DMS153 (cell line): ENCODE data around the gene PRM2.

ENCODE experiments used
- DNase-seq: peaks from one replicate; lab custom pipeline; 2025; lab: John Stamatoyannopoulos, UW

PRM2 gene

DNA sequence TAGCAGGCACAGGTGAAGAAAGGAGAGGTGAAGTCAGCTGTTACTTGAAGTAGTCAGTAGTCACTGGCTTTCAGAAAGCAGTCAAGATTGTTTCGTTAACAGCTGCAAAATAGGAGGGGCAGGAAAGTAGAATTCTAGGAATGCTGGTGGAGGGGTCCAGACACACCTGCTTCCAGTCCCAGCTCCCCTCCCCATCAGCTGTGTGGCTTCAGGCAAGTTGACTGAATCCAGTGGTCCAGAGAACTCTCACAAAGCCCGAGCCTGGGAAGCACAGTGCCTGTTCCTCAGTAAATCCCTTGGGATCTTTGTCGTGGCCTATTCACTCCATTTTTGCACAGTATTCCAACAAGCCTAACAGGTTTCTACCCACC is 15.7 kb downstream of the PRM2 start:
- no peak for DNase-seq

DNA sequence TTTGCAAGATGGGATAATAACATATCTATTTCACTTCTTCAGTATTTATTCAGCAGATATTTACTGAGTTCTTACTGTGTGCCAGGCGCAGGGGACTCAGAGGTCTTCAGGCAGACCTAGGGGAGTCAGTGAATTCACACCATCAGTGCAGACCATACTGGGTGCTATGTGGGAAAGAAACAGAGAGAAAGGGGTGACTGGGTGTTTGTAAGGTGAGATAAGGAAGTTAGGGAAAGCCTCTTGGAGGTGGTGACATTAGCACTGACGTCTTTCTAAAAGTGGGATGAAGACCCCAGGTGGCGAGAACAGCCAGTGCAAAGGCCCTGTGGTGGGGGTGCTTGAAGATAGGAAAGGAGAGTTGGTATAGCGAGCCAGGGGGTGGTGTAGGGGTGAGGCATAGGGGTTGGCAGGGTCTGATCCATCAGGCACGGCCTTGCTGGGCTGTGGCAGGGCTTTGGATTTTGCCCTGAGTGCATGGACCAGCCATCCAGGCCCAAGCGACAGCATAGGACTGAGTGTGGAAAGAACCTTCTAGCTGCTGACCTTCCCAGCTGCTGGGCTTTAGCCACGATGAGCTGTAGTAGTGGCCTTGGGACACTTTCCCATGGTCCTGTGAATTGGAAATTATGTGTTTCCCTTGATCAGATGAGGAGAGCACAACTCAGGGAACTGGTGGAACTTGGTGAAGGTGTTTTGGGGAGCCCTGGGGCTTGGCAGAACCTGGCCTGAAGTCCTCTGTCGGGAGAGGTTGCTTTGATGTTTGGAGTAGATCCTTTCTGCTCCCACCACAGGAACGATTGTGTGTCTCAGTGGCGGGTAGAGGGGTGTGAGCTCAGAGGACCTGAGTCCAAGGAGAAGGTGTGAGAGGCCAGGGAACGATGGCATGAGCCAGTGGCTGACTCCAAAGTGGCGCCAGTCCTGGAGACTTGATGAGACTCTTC is 16.4 kb downstream of the PRM2 start:
- DNase-seq = no peak

DNA sequence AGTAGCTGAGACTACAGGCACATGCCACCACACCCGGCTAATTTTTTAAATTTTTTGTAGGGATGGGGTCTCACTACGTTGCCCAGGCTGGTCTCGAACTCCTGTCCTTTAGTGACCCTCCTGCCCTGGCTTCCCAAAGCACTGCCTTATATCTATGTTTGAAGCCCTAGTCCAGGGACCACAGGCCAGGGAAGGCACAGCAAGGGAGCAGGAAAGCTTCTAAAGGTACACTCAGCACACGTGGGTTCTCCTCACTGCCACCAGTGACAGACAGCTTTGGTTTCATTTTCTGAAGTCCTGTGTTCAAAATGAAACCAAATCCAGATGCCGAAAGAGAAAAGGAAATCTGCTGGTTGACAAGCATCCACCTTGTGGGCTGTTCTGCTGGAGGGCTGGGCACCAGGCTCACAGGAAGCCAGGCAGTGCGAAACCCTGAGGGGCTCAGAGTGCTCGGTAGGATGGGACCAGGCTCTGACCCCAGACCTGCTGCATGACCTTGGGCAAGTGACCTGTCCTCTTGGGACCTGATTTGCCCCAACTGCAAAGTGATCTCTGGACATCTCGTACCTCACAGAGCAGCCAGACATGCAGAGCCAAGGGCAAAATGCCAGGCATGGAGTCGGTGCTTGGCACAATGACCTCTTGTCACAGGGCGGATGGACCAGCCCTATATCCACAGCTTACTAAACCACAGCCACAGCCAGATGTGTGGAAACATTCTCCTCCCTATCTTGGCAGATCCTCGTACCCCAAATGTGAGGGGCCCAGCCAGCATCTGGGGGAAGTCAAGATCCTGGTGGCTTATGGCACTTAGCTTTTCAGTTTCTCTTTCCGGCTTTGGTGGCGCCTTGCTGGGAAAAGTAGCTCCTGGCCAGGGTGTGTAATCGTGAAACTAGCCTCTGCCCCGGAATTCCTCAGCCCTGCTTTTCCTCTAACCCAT is 17.5 kb downstream of the PRM2 start:
- DNase-seq = no peak

DNA sequence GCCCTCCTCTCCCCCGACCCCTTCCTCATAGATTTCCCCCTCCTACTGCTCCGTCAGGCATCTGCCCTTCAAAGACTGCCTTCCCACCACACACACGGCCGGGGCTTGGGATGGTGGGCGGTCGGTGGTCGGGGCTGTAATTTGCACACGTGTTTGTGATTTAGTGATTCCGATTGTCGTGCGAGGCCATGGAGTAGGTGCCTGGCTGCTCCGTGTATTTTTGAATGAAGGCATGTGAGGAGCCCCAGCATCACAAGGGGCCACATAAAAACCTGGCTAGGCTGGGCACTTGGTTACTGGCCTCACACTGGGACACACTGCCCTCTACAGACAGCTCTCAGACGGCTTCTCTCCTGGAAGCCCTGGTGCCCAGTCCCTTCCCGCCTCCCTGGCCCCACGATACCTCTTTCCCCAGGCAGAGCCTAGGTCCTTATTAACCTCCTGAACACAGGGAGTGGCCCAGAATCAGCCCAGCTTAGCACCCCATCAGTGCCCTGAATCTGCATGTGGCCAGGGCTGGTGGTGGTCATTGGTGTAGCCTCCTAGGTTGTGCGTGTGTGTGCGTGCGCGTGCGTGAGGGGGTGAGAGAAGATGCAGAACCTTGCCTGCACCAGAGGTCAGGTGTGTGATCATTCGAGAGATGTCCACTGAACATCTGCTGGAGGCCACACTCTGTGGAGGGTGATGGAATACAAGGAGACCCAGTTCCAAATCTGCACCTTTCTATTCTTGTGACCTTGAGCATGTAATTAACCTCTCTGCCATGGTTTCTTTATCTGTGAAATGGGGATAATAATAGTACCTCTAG is 18.9 kb downstream of the PRM2 start:
- DNase-seq = peak; percentile 68

DNA sequence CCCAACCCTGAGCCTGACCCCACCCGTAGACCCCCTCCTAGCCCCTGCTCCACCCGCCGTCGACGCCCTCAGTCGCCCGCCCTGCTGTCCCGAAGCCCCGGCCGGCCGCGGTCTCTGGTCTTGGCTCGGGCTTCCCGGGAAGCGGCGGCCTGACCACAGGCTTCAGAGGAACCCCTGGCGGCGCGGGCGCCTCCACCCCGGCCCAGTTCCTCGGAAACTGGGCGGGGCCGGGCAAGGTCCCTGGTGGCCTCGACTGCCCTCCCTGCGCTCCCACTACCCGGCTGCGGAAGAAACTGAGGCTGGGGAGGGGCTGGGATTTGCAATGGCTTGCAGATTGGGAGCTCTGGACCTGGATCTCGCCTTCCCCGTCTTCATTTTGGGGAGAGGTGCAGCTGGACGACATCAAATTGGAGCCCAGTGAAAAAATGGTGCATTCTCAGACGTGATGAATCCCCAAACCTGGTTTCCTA is 19.6 kb downstream of the PRM2 start:
- DNase-seq = peak; percentile 23

DNA sequence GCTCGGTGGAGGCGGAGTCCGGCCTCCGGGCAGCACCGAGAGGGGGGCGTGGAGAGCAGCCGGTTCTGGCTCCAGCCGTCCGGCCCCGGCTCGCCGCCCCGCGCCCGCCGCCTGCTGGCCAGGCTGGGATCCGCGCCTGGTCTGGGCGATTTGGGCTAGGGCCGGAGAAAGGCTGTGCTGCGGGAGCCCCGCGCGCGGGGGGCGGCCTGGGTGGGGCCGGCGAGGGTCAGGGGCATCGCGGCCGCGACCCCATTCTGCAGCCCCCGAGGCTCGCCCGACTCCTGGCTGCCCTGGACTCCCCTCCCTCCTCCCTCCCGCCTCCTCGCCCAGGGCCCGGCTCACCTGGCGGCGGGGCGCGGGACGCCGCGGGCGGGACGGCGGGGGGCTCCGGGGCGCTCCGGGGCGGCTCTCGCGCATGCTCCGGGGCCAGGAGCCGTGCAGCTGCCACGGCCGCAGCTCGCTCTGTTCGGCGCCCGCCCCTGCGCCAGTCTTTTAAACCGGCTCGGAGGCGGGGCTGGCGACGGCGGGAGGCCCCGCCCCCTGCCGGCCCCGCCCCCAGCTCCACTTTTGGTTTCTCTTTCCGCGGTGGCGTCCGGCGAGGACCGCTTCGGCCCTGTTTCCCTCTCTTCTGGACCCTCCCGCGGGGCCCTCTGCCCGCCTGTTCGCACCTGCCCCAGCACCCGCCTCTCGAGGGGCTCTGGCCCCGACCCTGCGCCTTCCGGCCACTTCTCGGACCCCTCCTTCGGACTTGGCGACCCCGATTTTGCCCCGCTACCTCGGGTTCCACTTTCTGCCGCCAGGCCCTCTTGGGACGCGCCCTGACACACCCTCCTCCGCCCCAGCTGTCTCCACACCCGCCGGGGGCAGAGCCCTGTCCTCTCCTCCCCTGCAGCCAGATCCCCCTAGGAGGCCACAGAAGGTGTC is 20.3 kb downstream of the PRM2 start, which contains the start of gene SOCS1:
Gene SOCS1 (minus strand): TSS at position 468 of the 924 bp plus-strand sequence. CDS start 726 bp downstream, outside the sequence.
- peak; percentile 67 for DNase-seq

DNA sequence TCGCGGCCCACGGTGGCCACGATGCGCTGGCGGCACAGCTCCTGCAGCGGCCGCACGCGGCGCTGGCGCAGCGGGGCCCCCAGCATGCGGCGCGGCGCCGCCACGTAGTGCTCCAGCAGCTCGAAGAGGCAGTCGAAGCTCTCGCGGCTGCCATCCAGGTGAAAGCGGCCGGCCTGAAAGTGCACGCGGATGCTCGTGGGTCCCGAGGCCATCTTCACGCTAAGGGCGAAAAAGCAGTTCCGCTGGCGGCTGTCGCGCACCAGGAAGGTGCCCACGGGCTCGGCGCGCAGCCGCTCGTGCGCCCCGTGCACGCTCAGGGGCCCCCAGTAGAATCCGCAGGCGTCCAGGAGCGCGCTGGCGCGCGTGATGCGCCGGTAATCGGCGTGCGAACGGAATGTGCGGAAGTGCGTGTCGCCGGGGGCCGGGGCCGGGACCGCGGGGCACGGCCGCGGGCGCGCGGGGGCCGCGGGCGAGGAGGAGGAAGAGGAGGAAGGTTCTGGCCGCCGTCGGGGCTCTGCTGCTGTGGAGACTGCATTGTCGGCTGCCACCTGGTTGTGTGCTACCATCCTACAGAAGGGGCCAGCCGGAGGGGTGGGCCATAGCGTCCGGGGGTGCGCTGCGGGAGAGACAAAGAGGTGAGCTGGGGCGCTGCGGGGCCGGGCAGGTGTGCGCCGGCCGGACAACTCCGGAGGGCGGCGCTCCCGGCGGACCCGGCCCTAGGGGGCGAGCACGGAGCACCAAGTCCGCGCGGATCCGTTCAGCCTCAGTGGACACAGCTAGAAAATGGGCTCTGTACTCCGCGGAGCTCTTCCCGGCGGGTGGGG is 21.2 kb downstream of the PRM2 start:
- DNase-seq = peak; percentile 40

DNA sequence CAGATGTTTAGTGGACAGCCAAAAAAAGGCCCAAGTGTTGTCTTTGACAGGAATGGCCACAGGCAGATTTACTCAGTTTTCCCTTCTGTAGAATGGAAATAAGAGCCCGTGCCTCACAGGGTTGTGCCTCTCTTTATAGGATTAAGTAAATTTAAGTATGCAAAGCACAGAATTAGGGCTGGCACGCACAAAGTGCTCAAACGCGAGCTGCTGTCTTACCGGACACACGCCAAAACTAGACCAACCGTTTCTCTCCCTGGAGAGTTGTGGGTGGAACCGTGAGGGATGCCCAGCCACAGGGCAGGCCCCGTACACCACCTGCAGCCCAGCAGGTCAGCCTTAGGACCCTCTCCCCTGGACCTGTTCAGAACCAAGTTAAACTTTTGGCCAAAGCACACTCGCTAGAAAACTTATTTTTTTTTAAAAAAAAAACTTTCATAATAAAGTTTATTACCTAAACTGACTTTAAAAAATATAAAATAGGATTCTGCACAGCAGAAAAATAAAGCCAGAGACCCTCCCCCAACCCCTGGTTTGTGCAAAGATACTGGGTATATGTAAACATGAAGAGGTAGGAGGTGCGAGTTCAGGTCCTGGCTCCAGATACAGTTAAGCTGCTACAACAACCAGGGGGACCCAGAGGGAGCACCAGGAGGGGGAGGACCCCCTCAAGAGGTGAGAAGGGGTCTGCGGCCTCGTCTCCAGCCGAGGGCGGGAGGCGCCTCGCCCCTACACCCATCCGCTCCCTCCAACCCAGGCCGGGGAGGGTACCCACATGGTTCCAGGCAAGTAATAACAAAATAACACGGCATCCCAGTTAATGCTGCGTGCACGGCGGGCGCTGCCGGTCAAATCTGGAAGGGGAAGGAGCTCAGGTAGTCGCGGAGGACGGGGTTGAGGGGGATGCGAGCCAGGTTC is 22.0 kb downstream of the PRM2 start:
- no peak for DNase-seq

DNA sequence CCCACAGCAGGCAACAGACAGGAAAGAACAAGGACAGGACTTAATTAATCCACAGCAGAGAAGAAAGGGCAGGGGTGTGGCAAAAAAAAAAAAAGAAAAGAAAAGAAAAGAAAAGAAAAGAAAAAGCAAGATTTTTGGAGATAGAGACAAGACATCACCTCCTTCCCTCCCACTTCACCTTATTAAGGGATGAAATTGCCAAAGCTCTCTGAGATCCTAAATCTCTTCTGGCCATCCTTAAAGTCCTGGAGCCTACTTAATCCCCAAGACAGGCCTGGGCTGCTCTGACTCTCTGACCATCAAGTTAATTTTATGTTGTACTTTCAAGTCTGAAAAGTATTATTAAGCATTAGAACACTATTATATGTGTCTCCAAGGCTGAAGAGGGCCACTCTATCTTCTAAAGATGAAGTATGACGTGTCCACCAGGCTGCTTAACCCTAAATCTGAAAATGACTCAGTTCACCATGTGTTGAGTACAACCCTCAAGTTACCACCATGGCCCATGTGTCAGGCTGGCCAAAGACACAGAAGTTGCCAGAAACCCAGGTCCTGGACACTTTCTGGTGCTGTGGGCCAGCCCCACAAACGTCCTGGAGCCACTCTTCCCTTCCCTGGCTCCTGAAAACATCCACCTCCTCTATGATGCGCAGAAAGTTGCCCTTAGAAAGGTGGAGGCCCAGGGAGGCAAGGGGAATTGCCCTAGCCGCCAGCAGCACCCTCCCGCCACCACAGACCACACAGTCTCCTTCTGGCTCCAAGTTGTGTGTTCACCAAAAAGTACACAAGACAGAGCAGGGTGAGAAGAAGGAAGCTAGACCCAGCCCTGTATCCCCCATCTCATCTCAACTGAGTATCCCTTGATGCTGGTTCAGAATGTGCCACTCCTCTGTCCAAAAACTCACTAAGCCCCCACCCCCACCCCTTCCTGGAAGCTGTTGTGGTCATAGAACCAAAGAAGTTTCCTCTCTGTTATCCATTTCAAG is 23.0 kb downstream of the PRM2 start:
- DNase-seq = no peak

DNA sequence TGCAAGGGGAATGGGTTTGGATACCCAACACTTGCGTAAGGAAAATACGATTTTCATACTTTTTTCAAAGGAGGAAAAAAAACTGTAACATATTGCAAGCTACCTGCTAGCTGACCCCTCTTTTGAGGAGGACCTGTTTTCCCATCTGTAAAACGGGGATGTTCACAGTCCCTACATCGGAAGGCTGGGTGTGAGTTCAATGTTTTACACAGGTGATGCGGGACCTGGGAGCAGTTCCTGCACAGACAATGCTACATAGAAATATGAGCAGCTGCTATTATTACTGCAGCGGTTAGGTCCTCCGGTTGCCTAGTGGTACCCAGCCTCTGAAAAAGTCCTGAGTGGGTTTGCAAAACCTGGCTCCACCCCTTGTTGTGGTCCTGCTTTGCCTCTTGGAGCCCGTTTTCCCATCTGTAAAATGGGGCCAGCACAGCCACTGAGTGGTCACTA is 23.8 kb downstream of the PRM2 start:
- no peak for DNase-seq

DNA sequence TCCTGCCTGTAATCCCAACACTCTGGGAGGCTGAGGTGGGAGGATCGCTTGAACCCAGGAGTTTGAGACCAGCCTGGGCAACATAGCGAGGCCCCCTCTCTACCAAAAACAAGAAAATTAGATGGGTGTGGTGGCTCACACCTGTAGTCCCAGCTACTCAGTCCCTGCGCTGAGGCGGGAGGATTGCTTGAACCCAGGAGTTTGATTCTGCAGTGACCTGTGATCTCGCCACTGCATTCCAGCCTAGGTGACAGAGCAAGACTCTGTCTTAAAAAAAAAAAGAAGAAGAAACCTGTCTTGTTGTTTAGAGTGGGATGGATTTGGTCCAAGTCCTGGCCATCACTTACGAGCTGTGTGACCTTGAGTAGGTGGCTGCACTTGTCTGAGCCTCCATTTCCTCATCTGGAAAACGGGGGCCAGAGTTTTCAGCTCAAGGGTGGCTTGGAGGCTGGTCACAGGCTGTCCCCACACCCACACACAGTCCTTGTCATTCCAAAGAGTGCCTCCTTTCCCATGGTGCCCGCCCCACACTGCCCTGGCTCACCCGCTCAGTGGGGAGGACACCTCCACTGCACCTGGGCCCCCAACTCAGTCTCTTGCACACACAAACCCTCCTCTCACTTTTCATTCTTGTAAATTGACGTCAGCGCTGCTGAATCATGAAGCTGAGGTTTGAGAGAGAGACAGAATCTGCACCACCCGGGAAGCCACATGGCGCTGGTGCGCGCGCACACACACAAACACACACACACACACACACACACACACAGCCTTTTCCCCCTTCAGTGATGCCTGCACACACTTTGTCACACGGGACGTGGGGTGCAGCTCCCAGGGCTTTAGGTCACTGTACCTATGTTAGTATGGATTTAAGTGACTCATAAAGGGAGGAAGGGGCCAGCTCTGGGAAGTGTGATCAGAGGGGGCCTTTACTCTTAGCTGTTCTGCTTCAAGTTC is 24.5 kb downstream of the PRM2 start:
- no peak for DNase-seq

DNA sequence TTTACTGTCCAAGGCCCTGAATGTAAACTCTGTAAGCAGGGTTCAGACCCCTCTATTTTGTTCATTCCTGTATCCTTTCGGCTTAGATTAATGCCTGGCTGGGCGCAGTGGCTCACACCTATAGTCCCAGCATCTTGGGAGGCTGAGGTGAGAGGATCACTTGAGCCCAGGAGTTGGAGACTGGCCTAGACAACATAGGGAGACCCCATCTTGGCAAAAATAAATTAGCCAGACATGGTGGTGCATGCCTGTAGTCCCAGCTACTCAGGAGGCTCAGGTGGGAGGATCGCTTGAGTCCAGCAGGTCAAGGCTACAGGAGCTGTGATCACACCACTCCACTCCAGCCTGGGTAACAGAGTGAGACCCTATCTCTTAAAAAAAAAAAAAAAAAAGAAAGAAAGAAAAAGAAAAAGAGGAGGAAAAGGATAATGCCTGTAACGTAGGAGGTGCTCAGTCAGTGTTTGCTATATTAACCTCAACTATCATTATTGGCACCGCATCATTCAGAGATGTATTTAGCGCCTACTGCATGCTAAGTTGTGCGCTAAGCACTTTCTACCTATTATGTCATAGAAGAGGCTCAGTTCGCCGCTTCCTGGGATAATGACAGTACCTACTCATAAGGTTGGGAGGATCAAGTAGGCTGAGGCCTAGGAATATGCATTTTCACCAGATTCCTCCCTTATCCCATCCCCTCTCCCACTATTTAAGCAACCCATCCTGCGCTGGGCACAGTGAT is 25.3 kb downstream of the PRM2 start:
- DNase-seq = no peak

DNA sequence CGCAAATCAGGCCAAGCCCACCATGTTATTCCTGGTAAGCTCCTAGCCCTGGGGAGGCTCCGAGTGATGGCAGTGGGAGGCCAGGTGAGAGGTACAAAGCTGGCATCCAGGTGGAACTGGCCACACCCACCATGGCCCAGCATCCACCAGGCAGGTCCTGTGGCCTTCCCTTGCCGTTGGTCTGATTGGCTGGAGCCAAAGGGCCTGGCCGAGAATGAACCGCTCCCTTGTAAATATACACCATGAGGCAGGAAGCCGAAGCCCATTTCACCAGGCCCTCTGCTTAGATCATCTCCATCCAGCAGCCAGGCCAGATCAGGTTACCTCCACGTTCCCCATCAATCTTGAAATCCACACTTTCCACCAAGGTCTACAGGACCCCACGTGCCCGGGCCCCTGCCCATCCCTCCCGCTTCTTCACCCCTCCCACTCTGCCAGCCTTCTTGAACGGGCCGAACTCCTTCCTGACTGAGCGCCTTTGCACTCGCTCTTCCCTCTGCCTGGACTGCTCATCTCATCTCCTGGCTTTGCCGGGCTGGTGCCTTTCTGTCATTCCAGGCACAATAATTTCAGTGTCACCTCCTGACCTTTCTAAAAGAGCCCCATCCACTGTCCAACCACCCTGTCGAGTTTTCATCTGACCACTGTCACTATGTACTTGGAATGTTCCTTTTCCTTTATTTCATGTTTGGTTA is 26.0 kb downstream of the PRM2 start:
- DNase-seq = peak; percentile 21

DNA sequence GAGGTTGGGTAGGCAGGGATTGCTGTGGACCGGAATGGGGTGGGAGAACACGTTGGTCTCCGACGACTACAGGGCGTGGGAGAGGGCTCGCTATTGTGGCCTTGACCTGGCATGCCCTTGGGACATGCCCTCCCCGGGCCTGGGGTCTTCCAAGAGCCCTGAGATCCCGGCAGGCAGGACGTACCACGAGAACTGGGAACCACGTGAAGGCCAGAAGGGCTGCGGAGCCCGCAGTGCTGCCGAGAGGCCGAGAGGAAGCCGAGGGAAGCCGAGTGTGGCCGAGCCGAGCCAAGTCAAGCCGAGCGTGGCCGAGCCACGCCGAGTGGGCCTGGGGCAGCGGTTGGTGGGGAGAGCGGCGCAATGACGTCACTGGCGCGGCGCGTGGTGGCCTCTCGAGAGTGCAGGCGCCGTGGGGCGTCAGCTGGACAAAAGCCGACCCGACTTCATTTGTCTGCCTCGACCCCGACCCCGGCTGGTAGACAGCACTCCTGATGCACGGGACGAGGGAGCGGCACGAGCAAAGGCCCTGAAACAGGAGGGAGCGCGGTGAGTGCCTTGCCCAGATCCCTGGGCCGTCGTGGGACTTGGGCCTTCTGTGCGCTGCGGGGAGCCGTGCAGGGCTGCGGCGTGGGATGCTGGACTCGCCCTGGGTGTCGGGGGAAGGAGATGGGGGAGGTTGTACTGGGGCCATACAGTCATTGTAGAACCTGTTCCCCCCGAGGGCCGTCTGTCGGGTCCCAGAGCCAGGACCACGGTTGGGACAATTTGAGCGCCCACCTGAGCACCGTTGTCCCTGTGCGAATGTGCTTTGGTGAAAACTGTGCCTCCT is 26.8 kb downstream of the PRM2 start:
- DNase-seq = no peak
